ENCODE data around the gene DDX46. TPM values are rescaled to one million over a fixed set of nuclear protein-coding genes. Genes with fewer than 3 reads are reported as not detected.
"Not testable (repeated sequence)": the region's sequence is repeated elsewhere in the genome, so short reads cannot be mapped to it uniquely, and the experiment has no call there.

Gene DDX46
- total RNA-seq (2021): 110 and 128 TPM in 2 replicates
- Bru-seq, nascent RNA: percentile 89 among the genes with signal in this experiment
- percentile 91 among the genes with signal in this experiment for BruChase-seq, experiment 1, labeled RNA remaining after a 2-hour chase
- percentile 97 among the genes with signal in this experiment for BruChase-seq, experiment 2, labeled RNA remaining after a 6-hour chase
- long read RNA-seq, full-length matches to known transcripts: 221 of 256 reads
- long read RNA-seq, partial matches to known transcripts: 17 of 256 reads
- long read RNA-seq, other reads (novel, unspliced or antisense): 18 of 256 reads

GRCh38 chr5:134758504-134759341 is at the start of gene DDX46:
Gene DDX46, plus strand, starts transcription at chr5:134758779. Its CDS starts 160 bp downstream, at chr5:134758939.
- DNase-seq (ENCODE audit: low spot score): peak; percentile 97
- peak within 1 kb of the TSS; percentile 89 for H3K27ac ChIP-seq (ENCODE audit: low read depth, low read length, poor library complexity, severe bottlenecking)
- TF ChIP-seq EZH2 (IDR thresholded peaks at IDR 0.05; ENCODE audit: borderline replicate concordance, low read depth, low read length, poor library complexity, severe bottlenecking) (no peak), CTCF (conservative IDR thresholded peaks at IDR 0.05; ENCODE audit: low read depth, low read length) (peak; percentile 94)
- intact Hi-C loops (cut with micrococcal nuclease; ENCODE audit: unreplicated experiment): loop anchor here (2.0 kb wide), 1 partner anchor 92 kb away; no protein-coding TSS in a partner anchor
- POLR2A ChIA-PET (ENCODE audit: low non-redundant PET): interaction anchor here (0.6 kb wide), 2 partner anchors 13 to 1932 kb away, joined by 3 to 15 read pairs; no protein-coding TSS in a partner anchor
- H3K9me3 ChIP-seq (ENCODE audit: low read depth, low read length, poor library complexity, severe bottlenecking): no peaks in the 10 kb centered on the region
- H3K27me3 ChIP-seq (replicated peaks; ENCODE audit: insufficient read depth, low read depth, low read length, poor library complexity): no peaks in the 10 kb centered on the region
- no TSS peak for BruUV-seq (replicated peaks)
- CTCF ChIA-PET: no interaction called here
- H3K4me1 ChIP-seq (ENCODE audit: insufficient read depth, low read length, poor library complexity, severe bottlenecking): peaks cover 8% of the 10 kb centered on the region
- H3K36me3 ChIP-seq (ENCODE audit: insufficient read depth, low read length, poor library complexity, severe bottlenecking): peaks cover 4% of the 10 kb centered on the region
- peak within 1 kb of the TSS; percentile 96 for H3K4me3 ChIP-seq (ENCODE audit: low read depth, low read length, poor library complexity, severe bottlenecking)

GRCh38 chr5:134714120-134714519 is 44.5 kb upstream of the DDX46 start:
- POLR2A ChIA-PET (ENCODE audit: low non-redundant PET): no interaction called here
- CTCF ChIA-PET: no interaction called here
- no peak for TF ChIP-seq EZH2 (IDR thresholded peaks at IDR 0.05; ENCODE audit: borderline replicate concordance, low read depth, low read length, poor library complexity, severe bottlenecking)
- TF ChIP-seq CTCF (conservative IDR thresholded peaks at IDR 0.05; ENCODE audit: low read depth, low read length): no peak

GRCh38 chr5:134714541-134714940 is 44.0 kb upstream of the DDX46 start:
- no peaks in the 10 kb centered on the region for H3K9me3 ChIP-seq (ENCODE audit: low read depth, low read length, poor library complexity, severe bottlenecking)
- ChIA-PET CTCF (no interaction called here), POLR2A (ENCODE audit: low non-redundant PET) (no interaction called here)
- TF ChIP-seq CTCF (conservative IDR thresholded peaks at IDR 0.05; ENCODE audit: low read depth, low read length): no peak
- TF ChIP-seq EZH2 (IDR thresholded peaks at IDR 0.05; ENCODE audit: borderline replicate concordance, low read depth, low read length, poor library complexity, severe bottlenecking): no peak
- intact Hi-C loops (cut with micrococcal nuclease; ENCODE audit: unreplicated experiment): no loop called here
- DNase-seq (ENCODE audit: low spot score): no peak
- H3K4me1 ChIP-seq (ENCODE audit: insufficient read depth, low read length, poor library complexity, severe bottlenecking): no peaks in the 10 kb centered on the region
- H3K27me3 ChIP-seq (replicated peaks; ENCODE audit: insufficient read depth, low read depth, low read length, poor library complexity): no peaks in the 10 kb centered on the region
- no TSS peak for BruUV-seq (replicated peaks)
- peaks cover 27% of the 10 kb centered on the region for H3K36me3 ChIP-seq (ENCODE audit: insufficient read depth, low read length, poor library complexity, severe bottlenecking)
- H3K4me3 ChIP-seq (ENCODE audit: low read depth, low read length, poor library complexity, severe bottlenecking): no peak overlapping the region
- H3K27ac ChIP-seq (ENCODE audit: low read depth, low read length, poor library complexity, severe bottlenecking): no peak overlapping the region

More at GRCh38 chr5:134714120-134714519, 44.5 kb upstream of the DDX46 start:
- Histone ChIP-seq H3K36me3 (ENCODE audit: insufficient read depth, low read length, poor library complexity, severe bottlenecking) (peaks cover 27% of the 10 kb centered on the region), H3K4me1 (ENCODE audit: insufficient read depth, low read length, poor library complexity, severe bottlenecking) (no peaks in the 10 kb centered on the region), H3K27me3 (replicated peaks; ENCODE audit: insufficient read depth, low read depth, low read length, poor library complexity) (no peaks in the 10 kb centered on the region), H3K27ac (ENCODE audit: low read depth, low read length, poor library complexity, severe bottlenecking) (no peak overlapping the region), H3K4me3 (ENCODE audit: low read depth, low read length, poor library complexity, severe bottlenecking) (no peak overlapping the region), H3K9me3 (ENCODE audit: low read depth, low read length, poor library complexity, severe bottlenecking) (no peaks in the 10 kb centered on the region)
- intact Hi-C loops (cut with micrococcal nuclease; ENCODE audit: unreplicated experiment): no loop called here
- no TSS peak for BruUV-seq (replicated peaks)
- peak; percentile 84 for DNase-seq (ENCODE audit: low spot score)

- H3K9me3 ChIP-seq (ENCODE audit: low read depth, low read length, poor library complexity, severe bottlenecking); H3K27me3 ChIP-seq (replicated peaks; ENCODE audit: insufficient read depth, low read depth, low read length, poor library complexity); DNase-seq (ENCODE audit: low spot score); H3K27ac ChIP-seq (ENCODE audit: low read depth, low read length, poor library complexity, severe bottlenecking); H3K4me1 ChIP-seq (ENCODE audit: insufficient read depth, low read length, poor library complexity, severe bottlenecking); POLR2A ChIA-PET (ENCODE audit: low non-redundant PET); H3K4me3 ChIP-seq (ENCODE audit: low read depth, low read length, poor library complexity, severe bottlenecking); intact Hi-C loops (cut with micrococcal nuclease; ENCODE audit: unreplicated experiment); BruUV-seq (replicated peaks); CTCF ChIA-PET: not testable (repeated sequence)
- H3K36me3 ChIP-seq (ENCODE audit: insufficient read depth, low read length, poor library complexity, severe bottlenecking): peaks cover 25% of the 10 kb centered on the region
Observed at GRCh38 chr5:134715466-134715865, 43.1 kb upstream of the DDX46 start.

All from A673 (cell line).